ENCODE results near the gene KCNAB1.
"Not testable (repeated sequence)": the region's sequence is repeated elsewhere in the genome, so short reads cannot be mapped to it uniquely, and the experiment has no call there.

Gene KCNAB1

GRCh38 chr3:156189927-156190326, 69.5 kb downstream of the KCNAB1 start:
- H3K36me3 ChIP-seq (ENCODE audit: control insufficient read depth, insufficient read depth, low read length), result no peaks in the 10 kb centered on the region
- no peaks in the 10 kb centered on the region for H3K9me3 ChIP-seq (ENCODE audit: control insufficient read depth, low read length)
- 92 to 93% methylated on average over 3 to 4 of the region's 5 CpGs for WGBS, 2 experiments
- H3K27me3 ChIP-seq (ENCODE audit: control insufficient read depth, insufficient read depth, low read length, poor library complexity, severe bottlenecking), result no peaks in the 10 kb centered on the region
- H3K4me1 ChIP-seq (ENCODE audit: control insufficient read depth, insufficient read depth, low read length), result no peaks in the 10 kb centered on the region
- H3K27ac ChIP-seq (ENCODE audit: insufficient read depth, low read depth, low read length, poor library complexity, severe bottlenecking), result no peak overlapping the region
- H3K4me3 ChIP-seq (ENCODE audit: insufficient read depth, low read depth, low read length), result no peak overlapping the region

DNA sequence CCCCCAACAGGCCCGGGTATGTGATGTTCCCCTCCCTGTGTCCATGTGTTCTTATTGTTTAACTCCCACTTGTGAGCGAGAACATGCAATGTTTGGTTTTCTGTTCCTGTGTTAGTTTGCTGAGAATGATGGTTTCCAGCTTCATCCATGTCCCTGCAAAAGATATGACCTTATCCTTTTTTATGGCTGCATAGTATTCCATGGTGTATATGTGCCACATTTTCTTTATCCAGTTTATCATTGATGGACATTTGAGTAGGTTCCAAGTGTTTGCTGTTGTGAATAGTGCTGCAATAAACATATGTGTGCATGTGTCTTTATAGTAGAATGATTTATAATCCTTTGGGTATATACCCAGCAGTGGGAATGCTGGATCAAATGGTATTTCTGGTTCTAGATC, 74.6 kb downstream of the KCNAB1 start:
- not testable (repeated sequence) for H3K36me3 ChIP-seq (ENCODE audit: control insufficient read depth, insufficient read depth, low read length); H3K9me3 ChIP-seq (ENCODE audit: control insufficient read depth, low read length); H3K27me3 ChIP-seq (ENCODE audit: control insufficient read depth, insufficient read depth, low read length, poor library complexity, severe bottlenecking); H3K4me1 ChIP-seq (ENCODE audit: control insufficient read depth, insufficient read depth, low read length); H3K4me3 ChIP-seq (ENCODE audit: insufficient read depth, low read depth, low read length); H3K27ac ChIP-seq (ENCODE audit: insufficient read depth, low read depth, low read length, poor library complexity, severe bottlenecking)
- WGBS, 2 experiments, result 92 to 100% methylated on average over 2 of the region's 2 CpGs

GRCh38 chr3:156197152-156197551, 76.8 kb downstream of the KCNAB1 start:
- WGBS, 2 experiments, result 91 to 94% methylated on average over 3 of the region's 3 CpGs
- not testable (repeated sequence) for H3K36me3 ChIP-seq (ENCODE audit: control insufficient read depth, insufficient read depth, low read length)

GRCh38 chr3:156201411-156202405, 81.3 kb downstream of the KCNAB1 start:
- Histone ChIP-seq H3K36me3 (ENCODE audit: control insufficient read depth, insufficient read depth, low read length) (no peaks in the 10 kb centered on the region), H3K9me3 (ENCODE audit: control insufficient read depth, low read length) (no peaks in the 10 kb centered on the region)
- WGBS, 2 experiments, result 92 to 94% methylated on average over 8 of the region's 8 CpGs

More at GRCh38 chr3:156197152-156197551, 76.8 kb downstream of the KCNAB1 start:
- not testable (repeated sequence) for H3K27me3 ChIP-seq (ENCODE audit: control insufficient read depth, insufficient read depth, low read length, poor library complexity, severe bottlenecking); H3K4me3 ChIP-seq (ENCODE audit: insufficient read depth, low read depth, low read length); H3K4me1 ChIP-seq (ENCODE audit: control insufficient read depth, insufficient read depth, low read length); H3K9me3 ChIP-seq (ENCODE audit: control insufficient read depth, low read length); H3K27ac ChIP-seq (ENCODE audit: insufficient read depth, low read depth, low read length, poor library complexity, severe bottlenecking)

GRCh38 chr3:156206157-156206556, 85.8 kb downstream of the KCNAB1 start:
- H3K36me3 ChIP-seq (ENCODE audit: control insufficient read depth, insufficient read depth, low read length), result no peaks in the 10 kb centered on the region
- H3K27ac ChIP-seq (ENCODE audit: insufficient read depth, low read depth, low read length, poor library complexity, severe bottlenecking), result no peak overlapping the region
- no peak overlapping the region for H3K4me3 ChIP-seq (ENCODE audit: insufficient read depth, low read depth, low read length)
- H3K27me3 ChIP-seq (ENCODE audit: control insufficient read depth, insufficient read depth, low read length, poor library complexity, severe bottlenecking), result no peaks in the 10 kb centered on the region
- no peaks in the 10 kb centered on the region for H3K4me1 ChIP-seq (ENCODE audit: control insufficient read depth, insufficient read depth, low read length)
- H3K9me3 ChIP-seq (ENCODE audit: control insufficient read depth, low read length), result no peaks in the 10 kb centered on the region

More at GRCh38 chr3:156201411-156202405, 81.3 kb downstream of the KCNAB1 start:
- no peak overlapping the region for H3K27ac ChIP-seq (ENCODE audit: insufficient read depth, low read depth, low read length, poor library complexity, severe bottlenecking)
- H3K27me3 ChIP-seq (ENCODE audit: control insufficient read depth, insufficient read depth, low read length, poor library complexity, severe bottlenecking), result no peaks in the 10 kb centered on the region
- H3K4me3 ChIP-seq (ENCODE audit: insufficient read depth, low read depth, low read length), result no peak overlapping the region
- no peaks in the 10 kb centered on the region for H3K4me1 ChIP-seq (ENCODE audit: control insufficient read depth, insufficient read depth, low read length)

- Histone ChIP-seq H3K4me3 (ENCODE audit: insufficient read depth, low read depth, low read length) (no peak overlapping the region), H3K36me3 (ENCODE audit: control insufficient read depth, insufficient read depth, low read length) (no peaks in the 10 kb centered on the region), H3K27me3 (ENCODE audit: control insufficient read depth, insufficient read depth, low read length, poor library complexity, severe bottlenecking) (no peaks in the 10 kb centered on the region), H3K27ac (ENCODE audit: insufficient read depth, low read depth, low read length, poor library complexity, severe bottlenecking) (no peak overlapping the region), H3K9me3 (ENCODE audit: control insufficient read depth, low read length) (no peaks in the 10 kb centered on the region), H3K4me1 (ENCODE audit: control insufficient read depth, insufficient read depth, low read length) (no peaks in the 10 kb centered on the region)
- WGBS, 2 experiments, result 91 to 94% methylated on average over 4 of the region's 4 CpGs
Observed at GRCh38 chr3:156207802-156208685, 87.7 kb downstream of the KCNAB1 start.

DNA sequence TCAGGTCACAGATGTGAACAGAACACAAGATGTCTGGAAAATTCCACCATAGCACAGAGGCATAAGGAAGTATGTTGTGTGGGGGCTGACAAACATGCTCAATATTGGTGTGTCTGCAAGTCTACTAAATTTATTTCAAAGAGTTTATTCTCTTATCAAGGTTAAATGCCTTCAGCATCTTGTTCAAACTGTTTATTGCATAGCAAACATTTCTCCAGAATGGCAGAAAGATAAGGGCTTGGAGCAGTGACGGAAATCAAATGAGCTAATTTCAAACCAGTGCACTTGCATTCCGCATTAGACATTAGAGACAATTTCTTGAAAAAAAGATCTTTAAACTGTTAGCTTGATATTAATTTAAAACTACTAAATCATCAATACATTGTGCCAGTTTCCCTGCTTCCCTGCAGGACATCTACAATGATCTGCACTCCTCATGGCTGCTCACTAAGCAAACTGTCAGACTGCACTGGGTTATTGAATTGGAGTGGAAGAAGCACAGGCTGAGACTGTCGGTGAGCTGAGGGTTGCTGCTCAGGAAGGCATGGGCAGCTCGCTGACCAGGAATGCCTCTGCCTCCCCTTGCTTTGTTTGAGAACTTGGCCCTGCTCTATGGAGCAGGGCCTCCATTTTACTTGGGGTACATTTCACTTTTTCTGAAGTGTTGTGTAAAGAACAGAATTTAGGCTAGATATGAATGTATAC, 89.4 kb downstream of the KCNAB1 start:
- H3K36me3 ChIP-seq (ENCODE audit: control insufficient read depth, insufficient read depth, low read length), result no peaks in the 10 kb centered on the region
- H3K9me3 ChIP-seq (ENCODE audit: control insufficient read depth, low read length), result no peaks in the 10 kb centered on the region
- WGBS, 2 experiments, result 85 to 91% methylated on average over 4 of the region's 4 CpGs
- H3K27ac ChIP-seq (ENCODE audit: insufficient read depth, low read depth, low read length, poor library complexity, severe bottlenecking), result no peak overlapping the region
- no peaks in the 10 kb centered on the region for H3K27me3 ChIP-seq (ENCODE audit: control insufficient read depth, insufficient read depth, low read length, poor library complexity, severe bottlenecking)
- H3K4me1 ChIP-seq (ENCODE audit: control insufficient read depth, insufficient read depth, low read length), result no peaks in the 10 kb centered on the region
- no peak overlapping the region for H3K4me3 ChIP-seq (ENCODE audit: insufficient read depth, low read depth, low read length)

GRCh38 chr3:156211583-156211982, 91.2 kb downstream of the KCNAB1 start:
- Histone ChIP-seq H3K27ac (ENCODE audit: insufficient read depth, low read depth, low read length, poor library complexity, severe bottlenecking) (no peak overlapping the region), H3K4me3 (ENCODE audit: insufficient read depth, low read depth, low read length) (no peak overlapping the region), H3K27me3 (ENCODE audit: control insufficient read depth, insufficient read depth, low read length, poor library complexity, severe bottlenecking) (no peaks in the 10 kb centered on the region), H3K36me3 (ENCODE audit: control insufficient read depth, insufficient read depth, low read length) (no peaks in the 10 kb centered on the region), H3K9me3 (ENCODE audit: control insufficient read depth, low read length) (no peaks in the 10 kb centered on the region), H3K4me1 (ENCODE audit: control insufficient read depth, insufficient read depth, low read length) (no peaks in the 10 kb centered on the region)
- WGBS, 2 experiments, result 66 to 74% methylated on average over 2 of the region's 2 CpGs

DNA sequence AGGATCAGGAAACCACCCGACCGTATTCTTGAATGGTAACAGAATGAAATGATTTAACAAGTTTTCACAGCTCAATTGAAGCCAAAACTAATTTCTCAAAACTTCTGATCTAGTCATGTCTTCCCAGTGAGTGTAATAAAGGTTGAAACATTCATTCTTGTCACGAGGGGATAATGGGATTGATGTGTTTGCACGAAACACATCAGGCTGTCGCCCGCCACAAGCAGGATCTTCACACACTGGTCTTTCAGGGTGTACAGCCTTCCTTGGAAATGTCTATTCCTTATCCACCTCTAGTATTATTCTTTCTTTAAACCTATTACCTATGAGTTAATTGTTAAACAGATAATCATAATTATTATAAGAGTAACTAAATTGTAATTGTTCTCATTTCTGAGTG, 94.3 kb downstream of the KCNAB1 start:
- no peak overlapping the region for H3K4me3 ChIP-seq (ENCODE audit: insufficient read depth, low read depth, low read length)
- no peaks in the 10 kb centered on the region for H3K9me3 ChIP-seq (ENCODE audit: control insufficient read depth, low read length)
- no peaks in the 10 kb centered on the region for H3K36me3 ChIP-seq (ENCODE audit: control insufficient read depth, insufficient read depth, low read length)
- H3K27ac ChIP-seq (ENCODE audit: insufficient read depth, low read depth, low read length, poor library complexity, severe bottlenecking), result no peak overlapping the region
- H3K27me3 ChIP-seq (ENCODE audit: control insufficient read depth, insufficient read depth, low read length, poor library complexity, severe bottlenecking), result no peaks in the 10 kb centered on the region
- 88 to 89% methylated on average over 5 to 6 of the region's 6 CpGs for WGBS, 2 experiments
- no peaks in the 10 kb centered on the region for H3K4me1 ChIP-seq (ENCODE audit: control insufficient read depth, insufficient read depth, low read length)

Measured in ectodermal cell (in vitro differentiated cells).